Chondrocyte (in vitro differentiated cells): ENCODE results near the gene SLC66A2. TPM values are rescaled to one million over a fixed set of nuclear protein-coding genes. Genes with fewer than 3 reads are reported as not detected.

ENCODE experiments used
- DNase-seq: peaks from one replicate; pipeline ENCODE4 v3.0.0; 2021; ENCODE audit warnings: mixed read lengths, low spot score
- H3K27ac Mint-ChIP-seq: one replicate; pipeline ENCODE4 v1.8.0; 2021; ENCODE audit warnings: mild to moderate bottlenecking, moderate library complexity, mixed read lengths; ENCODE audit not compliant: unreplicated experiment
- H3K27me3 Mint-ChIP-seq: 2 replicates; pipeline ENCODE4 v1.8.0; 2021; ENCODE audit warnings: low read depth, mixed read lengths
- H3K36me3 Mint-ChIP-seq: 2 replicates; pipeline ENCODE4 v1.8.0; 2021; ENCODE audit warnings: low read depth, mixed read lengths
- H3K4me1 Mint-ChIP-seq: 2 replicates; pipeline ENCODE4 v1.8.0; 2021; ENCODE audit warnings: low read depth, mild to moderate bottlenecking, mixed read lengths
- H3K4me3 Mint-ChIP-seq: one replicate; pipeline ENCODE4 v1.8.0; 2021; ENCODE audit warnings: mild to moderate bottlenecking, moderate library complexity, mixed read lengths; ENCODE audit not compliant: unreplicated experiment
- H3K9me3 Mint-ChIP-seq: 2 replicates; pipeline ENCODE4 v1.8.0; 2021; ENCODE audit warnings: low read depth, mixed read lengths
- CTCF ChIP-seq: fragments of 200-600 bp; sonication (generic); IDR thresholded peaks from 2 replicates; pipeline ENCODE4 v1.5.0; 2021; ENCODE audit warnings: antibody characterized with exemption, mild to moderate bottlenecking, moderate library complexity
- total RNA-seq: library from RNA; stranded (reverse); gene quantifications from 3 replicates; pipeline ENCODE4 v1.2.1, GENCODE V29; 2021

The SLC66A2 gene
- total RNA-seq, 1 donor from 2014 or later = 27.6 TPM

GRCh38 chr18:79911344-79912270 lies 39.8 kb downstream of the SLC66A2 start:
- no peak overlapping the region for H3K4me3 Mint-ChIP-seq

GRCh38 chr18:79910563-79911343 lies 40.7 kb downstream of the SLC66A2 start:
- no peak overlapping the region for H3K4me3 Mint-ChIP-seq
- peaks cover 16% of the 10 kb centered on the region for H3K36me3 Mint-ChIP-seq
- H3K27me3 Mint-ChIP-seq = no peaks in the 10 kb centered on the region
- no peak for DNase-seq
- H3K4me1 Mint-ChIP-seq = peaks cover 5% of the 10 kb centered on the region
- H3K9me3 Mint-ChIP-seq = peaks cover 3% of the 10 kb centered on the region
- no peak overlapping the region for H3K27ac Mint-ChIP-seq
- TF ChIP-seq CTCF = no peak

More at GRCh38 chr18:79911344-79912270, 39.8 kb downstream of the SLC66A2 start:
- no peak for TF ChIP-seq CTCF
- H3K36me3 Mint-ChIP-seq = peaks cover 19% of the 10 kb centered on the region
- no peak overlapping the region for H3K27ac Mint-ChIP-seq
- DNase-seq = peak; percentile 75
- H3K27me3 Mint-ChIP-seq = no peaks in the 10 kb centered on the region
- peaks cover 5% of the 10 kb centered on the region for H3K4me1 Mint-ChIP-seq
- H3K9me3 Mint-ChIP-seq = peaks cover 3% of the 10 kb centered on the region

- Mint-ChIP-seq H3K4me1 (peaks cover 5% of the 10 kb centered on the region), H3K4me3 (no peak overlapping the region), H3K9me3 (peaks cover 5% of the 10 kb centered on the region), H3K27ac (no peak overlapping the region), H3K36me3 (peaks cover 21% of the 10 kb centered on the region), H3K27me3 (no peaks in the 10 kb centered on the region)
- DNase-seq = no peak
- TF ChIP-seq CTCF = no peak
Observed at GRCh38 chr18:79906706-79907105, 44.7 kb downstream of the SLC66A2 start.

GRCh38 chr18:79905993-79906392 lies 45.5 kb downstream of the SLC66A2 start:
- H3K4me3 Mint-ChIP-seq = no peak overlapping the region
- no peak for TF ChIP-seq CTCF
- peaks cover 5% of the 10 kb centered on the region for H3K4me1 Mint-ChIP-seq
- no peaks in the 10 kb centered on the region for H3K27me3 Mint-ChIP-seq
- DNase-seq = no peak
- peaks cover 24% of the 10 kb centered on the region for H3K36me3 Mint-ChIP-seq
- H3K27ac Mint-ChIP-seq = no peak overlapping the region
- H3K9me3 Mint-ChIP-seq = peaks cover 8% of the 10 kb centered on the region

- peak; percentile 64 for DNase-seq
- H3K36me3 Mint-ChIP-seq = peaks cover 24% of the 10 kb centered on the region
- TF ChIP-seq CTCF = no peak
- H3K4me1 Mint-ChIP-seq = peaks cover 5% of the 10 kb centered on the region
- no peaks in the 10 kb centered on the region for H3K27me3 Mint-ChIP-seq
- H3K27ac Mint-ChIP-seq = no peak overlapping the region
- H3K9me3 Mint-ChIP-seq = peaks cover 8% of the 10 kb centered on the region
- no peak overlapping the region for H3K4me3 Mint-ChIP-seq
Observed at GRCh38 chr18:79905389-79905911, 46.0 kb downstream of the SLC66A2 start.
